HG02623 (cell line): ENCODE measurements around the gene TCTN1.
"Not testable (repeated sequence)": the region's sequence is repeated elsewhere in the genome, so short reads cannot be mapped to it uniquely, and the experiment has no call there.

Source experiments
- ATAC-seq: cut with Tn5 transposase; IDR thresholded peaks from one replicate; pipeline ENCODE4 v1.9.1; 2021; ENCODE audit warnings: moderate library complexity; ENCODE audit not compliant: unreplicated experiment

Gene TCTN1

DNA sequence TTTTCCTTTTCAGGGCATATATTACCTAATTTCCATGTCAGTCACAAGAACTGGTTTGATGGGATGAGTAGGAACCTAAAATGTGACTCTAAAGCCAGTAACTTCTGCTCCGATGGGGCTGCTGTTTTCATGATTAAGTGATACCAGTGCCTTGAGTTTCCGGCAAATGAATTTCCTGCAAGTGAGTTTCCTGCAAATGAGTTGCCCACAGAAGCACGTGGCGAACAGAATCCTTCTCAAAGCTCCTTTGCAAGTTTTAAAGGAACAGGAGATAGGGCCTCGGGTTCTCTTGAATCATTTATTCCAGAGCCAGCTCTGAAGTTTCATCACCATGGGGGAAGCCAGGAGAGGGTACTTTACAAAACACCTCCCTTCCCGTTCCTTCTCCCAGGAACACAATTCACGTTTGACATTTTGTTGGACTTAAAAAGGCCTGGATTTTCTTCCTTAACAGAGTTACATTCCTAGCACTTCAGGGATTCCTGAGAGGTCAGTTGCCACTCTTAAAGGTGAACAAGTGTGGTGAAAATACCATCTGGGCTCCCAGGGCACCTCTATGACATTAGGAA, 28.6 kb upstream of the TCTN1 start:
- ATAC-seq: no peak

DNA sequence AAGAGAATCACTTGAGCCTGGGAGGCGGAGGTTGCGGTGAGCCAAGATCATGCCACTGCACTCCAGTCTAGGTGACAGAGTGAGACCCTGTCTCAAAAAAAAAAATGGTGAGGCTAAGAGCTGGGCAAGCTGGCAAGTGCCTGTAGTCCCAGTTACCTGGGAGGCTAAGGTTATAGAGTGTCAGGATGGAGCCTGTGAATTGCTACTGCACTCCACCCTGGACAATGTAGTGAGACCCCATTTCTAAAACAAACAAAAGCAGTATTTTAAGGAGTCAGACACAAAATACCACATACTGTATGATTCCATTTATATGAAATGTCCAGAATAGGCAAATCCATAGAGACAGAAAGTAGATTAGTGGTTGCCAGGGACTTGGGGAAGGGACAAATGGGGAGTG, 26.8 kb upstream of the TCTN1 start:
- not testable (repeated sequence) for ATAC-seq

- no peak for ATAC-seq
Observed at GRCh38 chr12:110590059-110590458, 23.9 kb upstream of the TCTN1 start.

GRCh38 chr12:110590806-110591326, 23.1 kb upstream of the TCTN1 start:
- ATAC-seq: no peak

- no peak for ATAC-seq
Observed at GRCh38 chr12:110591451-110592051, 22.4 kb upstream of the TCTN1 start.

GRCh38 chr12:110592078-110592477, 21.9 kb upstream of the TCTN1 start:
- ATAC-seq: no peak

- not testable (repeated sequence) for ATAC-seq
Observed at GRCh38 chr12:110592919-110593318, 21.0 kb upstream of the TCTN1 start.

- ATAC-seq: no peak
Observed at GRCh38 chr12:110597885-110598284, 16.0 kb upstream of the TCTN1 start.

DNA sequence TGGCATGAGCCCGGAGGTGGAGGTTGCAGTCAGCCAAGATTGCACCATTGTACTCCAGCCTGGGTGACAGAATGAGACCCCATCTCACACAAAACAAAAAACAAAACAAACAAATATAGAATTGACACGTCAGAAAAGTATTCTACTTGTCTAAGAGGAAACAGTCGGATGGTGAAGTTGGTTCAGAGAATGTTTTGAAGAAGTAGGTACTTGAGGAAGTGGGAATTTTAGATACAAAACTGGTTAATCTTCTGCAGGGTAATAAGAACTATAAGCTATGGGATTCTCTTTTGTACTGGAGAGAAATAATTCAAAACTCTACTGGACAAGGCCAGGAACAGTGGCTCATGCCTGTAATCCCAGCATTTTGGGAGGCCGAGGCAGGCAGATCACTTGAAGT, 14.6 kb upstream of the TCTN1 start:
- no peak for ATAC-seq

- no peak for ATAC-seq
Observed at GRCh38 chr12:110600254-110600653, 13.7 kb upstream of the TCTN1 start.

DNA sequence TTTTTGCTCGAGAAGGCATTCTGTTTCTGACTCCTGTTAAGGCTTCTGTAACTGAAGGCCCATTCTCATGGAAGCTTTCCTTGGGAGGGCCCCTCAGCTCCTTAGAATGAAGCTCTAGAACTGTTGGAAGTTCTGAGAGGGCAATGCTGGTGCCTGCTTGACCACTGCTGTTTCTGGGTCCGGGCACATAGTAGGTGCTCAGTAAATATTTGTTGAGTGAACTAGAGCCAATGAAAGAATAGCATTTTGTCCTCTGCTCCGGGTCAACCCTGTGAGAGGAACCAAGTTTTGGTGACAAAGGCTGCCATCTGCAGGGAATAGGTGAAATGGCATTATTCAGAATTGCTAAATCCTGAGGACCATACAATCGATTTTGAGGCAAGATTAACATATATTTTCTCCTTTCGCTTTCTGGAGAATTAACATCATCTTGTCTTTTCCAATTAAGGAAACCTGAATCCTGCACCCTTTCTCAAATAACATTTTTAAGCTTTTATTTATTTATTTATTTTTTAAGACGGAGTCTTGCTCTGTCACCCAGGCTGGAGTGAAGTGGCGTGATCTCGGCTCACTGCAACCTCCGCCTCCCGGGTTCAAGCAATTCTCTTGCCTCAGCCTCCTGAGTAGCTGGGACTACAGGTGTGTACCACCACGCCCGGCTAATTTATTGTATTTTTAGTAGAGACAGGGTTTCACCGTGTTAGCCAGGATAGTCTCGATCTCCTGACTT, 11.7 kb upstream of the TCTN1 start:
- ATAC-seq: not testable (repeated sequence)

- ATAC-seq: no peak
Observed at GRCh38 chr12:110606253-110606611, 7.7 kb upstream of the TCTN1 start.

DNA sequence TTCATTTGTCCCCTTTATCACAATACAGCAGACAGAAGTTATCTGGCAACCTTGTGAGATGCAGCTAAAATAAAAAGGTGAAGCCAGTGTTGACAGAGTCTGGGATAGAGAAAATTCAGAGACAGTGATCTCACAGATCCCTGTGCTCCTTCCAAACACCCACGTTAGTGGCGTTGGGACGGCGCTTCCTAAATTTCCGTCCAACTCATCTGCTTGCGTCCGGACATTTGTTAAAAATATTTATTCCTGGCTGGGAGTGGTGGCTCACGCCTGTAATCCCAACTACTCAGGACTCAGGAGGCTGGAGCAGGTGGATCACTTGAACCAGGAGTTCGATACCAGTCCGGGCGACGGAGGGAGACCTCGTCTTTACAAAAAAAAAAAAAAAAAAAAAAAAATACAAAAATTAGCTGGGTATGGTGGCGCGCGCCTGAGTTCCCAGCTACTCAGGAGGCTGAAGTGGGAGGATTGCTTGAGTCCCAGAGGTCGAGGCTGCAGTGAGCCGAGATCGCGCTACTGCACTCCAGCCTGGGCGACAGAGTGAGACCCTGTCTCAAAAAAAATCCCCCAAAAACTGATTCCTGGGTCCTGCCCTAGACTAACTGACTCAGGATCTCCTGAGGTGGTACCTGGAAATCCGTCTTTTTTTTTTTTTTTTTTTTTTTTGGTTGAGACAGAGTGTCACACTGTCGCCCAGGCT, 708 bp upstream of the TCTN1 start:
- no peak for ATAC-seq

DNA sequence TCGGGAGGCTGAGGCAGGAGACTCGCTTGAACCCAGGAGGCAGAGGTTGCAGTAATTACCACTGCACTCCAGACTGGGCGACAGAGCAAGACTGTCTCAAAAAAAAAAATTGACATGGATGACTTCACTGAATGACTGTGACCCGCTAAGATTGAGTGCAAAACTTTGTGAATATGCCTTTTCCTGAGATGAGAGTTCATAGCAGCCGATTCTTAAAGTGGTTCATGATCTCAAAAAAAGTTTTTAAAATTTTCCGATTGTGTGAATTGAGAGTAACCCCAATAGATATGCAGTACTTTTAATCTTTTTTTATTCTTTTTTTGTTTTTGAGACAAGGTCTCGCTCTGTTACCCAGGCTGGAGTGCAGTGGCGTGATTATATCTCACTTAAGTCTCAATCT, 1.2 kb downstream of the TCTN1 start:
- no peak for ATAC-seq

GRCh38 chr12:110616471-110617115, 2.7 kb downstream of the TCTN1 start:
- no peak for ATAC-seq

DNA sequence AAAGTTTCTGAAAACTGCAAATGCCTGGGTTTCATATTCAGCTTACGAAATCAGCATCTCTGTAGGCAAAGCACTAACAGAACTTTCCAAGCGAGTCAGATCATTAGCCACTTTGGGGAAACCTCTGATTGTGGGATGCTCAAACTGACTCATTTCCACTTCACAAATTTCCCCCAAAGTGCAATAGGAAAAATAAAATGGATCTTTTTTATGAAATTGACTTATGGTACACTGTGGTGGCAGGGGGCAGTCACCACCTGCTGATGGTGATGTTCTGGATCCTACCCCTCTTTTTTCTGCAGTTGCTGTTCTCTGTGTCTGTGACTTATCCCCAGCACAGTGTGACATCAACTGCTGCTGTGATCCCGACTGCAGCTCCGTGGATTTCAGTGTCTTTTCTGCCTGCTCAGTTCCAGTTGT, 5.6 kb downstream of the TCTN1 start:
- ATAC-seq: peak; percentile 49

DNA sequence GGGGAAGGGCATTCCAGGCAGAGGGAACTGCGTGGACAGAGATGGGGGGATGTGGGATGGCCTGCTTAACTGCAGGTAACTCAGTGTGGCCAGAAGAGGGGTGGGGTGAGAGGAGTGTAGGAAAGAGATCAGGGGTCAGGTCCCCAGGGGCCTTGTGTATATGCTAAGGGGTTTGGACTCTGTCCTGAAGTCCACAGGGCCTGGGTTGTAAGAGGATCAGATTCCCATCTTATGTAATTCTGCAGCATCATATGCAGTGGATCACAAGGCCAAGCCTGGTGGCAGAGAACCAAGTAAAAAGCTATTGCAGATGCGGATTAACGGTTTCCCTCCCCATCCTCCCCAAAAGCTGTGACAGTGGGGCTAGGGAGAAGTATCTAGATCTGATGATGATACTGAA, 8.7 kb downstream of the TCTN1 start:
- ATAC-seq: no peak

DNA sequence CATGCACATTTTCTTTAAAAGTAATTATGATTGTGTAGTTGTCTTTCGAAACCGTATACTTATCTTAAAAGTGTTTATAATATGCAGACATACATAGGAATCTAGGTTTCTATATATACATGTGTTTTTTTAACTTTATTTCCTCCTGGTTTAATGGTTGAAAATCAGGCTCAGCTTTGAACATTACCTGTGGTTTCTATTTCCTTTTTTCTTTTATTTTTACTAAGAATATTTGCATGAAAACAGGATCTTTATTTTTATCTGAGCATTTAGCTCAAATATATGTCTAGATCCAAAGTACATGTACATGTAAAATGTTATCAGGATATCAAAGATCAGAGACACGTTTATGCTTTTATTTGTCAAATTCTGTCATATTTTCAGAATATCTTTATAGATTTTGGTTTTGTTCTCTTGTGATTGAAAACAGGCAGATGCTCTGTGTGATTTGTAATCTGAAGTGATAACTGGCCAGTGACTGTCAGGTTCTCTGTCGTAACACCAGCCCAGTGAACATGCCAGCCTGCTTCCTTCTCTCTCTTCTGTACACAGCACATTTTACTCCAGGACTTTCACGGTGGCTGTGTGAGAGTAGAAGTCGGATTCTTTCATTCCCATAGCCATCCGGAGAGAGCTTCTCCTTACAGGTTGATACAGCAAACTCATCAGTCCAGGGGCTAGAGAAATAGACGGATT, 13.7 kb downstream of the TCTN1 start:
- no peak for ATAC-seq

DNA sequence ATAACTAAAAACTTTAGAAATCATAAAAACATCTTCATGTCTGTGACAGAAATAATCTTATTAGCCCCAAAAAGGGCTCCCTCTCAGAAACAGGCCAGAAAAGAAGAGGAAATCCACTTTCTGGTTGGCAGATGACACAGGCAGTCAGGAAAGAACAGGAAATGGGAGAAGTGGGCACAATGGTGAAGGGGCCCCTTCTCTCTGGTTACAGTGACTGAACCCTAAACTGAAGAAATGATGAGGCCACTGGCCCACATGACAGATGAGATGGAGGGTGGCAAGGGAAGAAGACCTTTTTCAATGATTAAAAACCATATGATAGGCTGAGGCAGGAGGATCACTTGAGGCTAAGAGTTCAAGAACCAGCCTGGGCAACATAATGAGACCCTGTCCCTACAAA, 21.1 kb downstream of the TCTN1 start:
- no peak for ATAC-seq

DNA sequence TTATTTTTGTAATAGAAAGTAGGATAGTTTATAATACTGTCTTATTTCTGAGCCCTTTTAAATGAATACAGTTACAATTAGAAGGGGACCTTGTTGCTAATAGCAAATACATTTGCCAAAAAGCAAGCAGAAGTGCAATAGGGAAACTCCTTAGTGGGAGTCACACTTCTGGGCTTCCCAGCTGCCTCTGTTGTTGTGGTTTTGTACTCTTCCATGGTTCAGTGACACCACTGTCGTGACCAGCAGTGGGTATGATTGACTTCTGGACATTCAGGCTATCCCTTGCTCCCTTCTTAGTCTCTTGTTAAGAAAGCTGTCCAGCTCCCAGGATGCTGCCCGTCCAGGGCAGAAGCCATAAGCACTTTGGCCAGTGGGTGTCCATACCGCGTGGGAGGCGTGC, 22.6 kb downstream of the TCTN1 start:
- no peak for ATAC-seq
